NCI-H2196 (cell line): Measurements from ENCODE around the gene GOLGA6L26.
"Not testable (repeated sequence)": the region's sequence is repeated elsewhere in the genome, so short reads cannot be mapped to it uniquely, and the experiment has no call there.

Experiments used
- DNase-seq: peaks from one replicate; lab custom pipeline; 2025; ENCODE audit not compliant: unreplicated experiment; lab: John Stamatoyannopoulos, UW

Gene GOLGA6L26

DNA sequence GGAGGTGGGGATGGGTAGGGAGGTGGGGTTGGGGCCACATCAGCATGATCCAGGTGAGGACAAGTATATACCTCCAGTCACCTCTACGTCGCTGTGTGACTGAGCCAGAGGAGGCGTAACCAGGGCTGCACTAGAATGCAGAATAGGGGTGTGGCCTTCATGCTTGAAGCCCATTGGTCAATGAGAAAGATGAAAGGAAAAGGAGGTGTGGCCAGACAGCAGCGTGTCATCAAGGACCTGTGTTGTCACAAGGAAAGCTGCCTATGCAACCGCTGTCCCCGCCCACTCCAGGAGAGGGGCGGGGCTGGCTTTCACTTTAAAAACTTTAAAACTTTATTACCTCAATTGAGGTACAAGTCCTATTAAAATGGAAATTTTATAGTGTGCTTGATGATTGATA is at the start of gene GOLGA6L26:
Gene GOLGA6L26, minus strand, starts transcription at position 101 of the 400 bp plus-strand sequence. Its CDS starts 61 bp downstream, at position 40.
- DNase-seq = not testable (repeated sequence)

DNA sequence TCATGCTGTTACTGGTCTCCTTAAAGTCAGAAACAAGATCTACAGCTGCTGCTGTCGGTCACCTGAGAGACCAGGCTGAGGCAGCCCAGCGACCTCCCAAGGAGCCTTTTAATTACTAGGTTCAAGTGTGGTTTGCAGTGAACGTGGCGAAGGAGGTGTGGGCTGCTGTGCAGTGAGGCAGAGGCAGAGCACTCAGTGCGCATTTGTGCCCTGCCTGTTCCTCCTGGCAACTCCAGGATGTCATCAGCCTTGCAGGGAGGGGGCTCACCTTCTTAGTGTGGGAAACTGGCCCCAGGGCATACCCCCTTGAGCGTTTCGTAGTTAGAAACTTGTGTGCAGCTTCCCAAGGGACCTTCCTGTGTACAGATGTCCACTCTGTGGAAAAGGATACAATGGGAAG is 47.2 kb upstream of the GOLGA6L26 start:
- DNase-seq = not testable (repeated sequence)

GRCh38 chr15:23380700-23381099 is 46.7 kb upstream of the GOLGA6L26 start:
- DNase-seq = not testable (repeated sequence)

DNA sequence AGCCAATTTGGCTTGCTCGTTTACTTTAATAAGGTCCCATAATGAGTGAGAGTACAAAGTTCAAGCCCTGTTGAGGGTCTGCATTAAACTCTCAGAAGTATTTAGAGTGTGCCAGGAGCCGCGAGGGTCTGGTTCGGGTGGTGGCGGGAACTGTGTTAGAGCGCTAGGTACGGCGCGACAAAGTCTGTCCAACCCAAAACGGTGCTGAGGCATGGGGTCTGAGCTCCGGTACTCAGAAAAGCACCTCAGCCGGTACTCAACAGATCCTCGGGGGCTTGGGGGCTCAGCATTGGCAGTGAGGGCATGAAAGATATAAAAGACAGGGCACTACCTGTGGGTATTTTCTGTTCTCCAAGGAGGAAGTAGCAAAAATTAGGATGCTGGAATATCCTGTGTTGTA is 45.0 kb upstream of the GOLGA6L26 start:
- not testable (repeated sequence) for DNase-seq

DNA sequence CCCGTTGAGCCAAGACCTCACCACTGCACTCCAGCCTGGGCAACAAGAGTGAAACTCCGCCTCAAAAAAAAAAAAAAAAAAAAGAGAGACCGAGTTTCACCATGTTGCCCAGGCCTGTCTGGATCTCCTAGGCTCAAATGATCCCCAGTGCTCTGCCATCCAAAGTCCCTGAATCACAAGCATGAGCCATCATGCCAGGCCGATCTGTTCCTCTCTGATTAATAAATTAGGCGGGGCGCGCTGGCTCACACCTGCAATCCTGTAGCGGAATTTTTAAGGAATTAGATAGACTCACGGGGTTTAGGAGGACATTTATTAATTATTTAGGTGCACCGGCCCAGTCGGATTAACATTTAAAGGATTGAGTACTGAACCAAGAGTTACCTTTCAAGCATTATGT is 40.2 kb upstream of the GOLGA6L26 start:
- not testable (repeated sequence) for DNase-seq

DNA sequence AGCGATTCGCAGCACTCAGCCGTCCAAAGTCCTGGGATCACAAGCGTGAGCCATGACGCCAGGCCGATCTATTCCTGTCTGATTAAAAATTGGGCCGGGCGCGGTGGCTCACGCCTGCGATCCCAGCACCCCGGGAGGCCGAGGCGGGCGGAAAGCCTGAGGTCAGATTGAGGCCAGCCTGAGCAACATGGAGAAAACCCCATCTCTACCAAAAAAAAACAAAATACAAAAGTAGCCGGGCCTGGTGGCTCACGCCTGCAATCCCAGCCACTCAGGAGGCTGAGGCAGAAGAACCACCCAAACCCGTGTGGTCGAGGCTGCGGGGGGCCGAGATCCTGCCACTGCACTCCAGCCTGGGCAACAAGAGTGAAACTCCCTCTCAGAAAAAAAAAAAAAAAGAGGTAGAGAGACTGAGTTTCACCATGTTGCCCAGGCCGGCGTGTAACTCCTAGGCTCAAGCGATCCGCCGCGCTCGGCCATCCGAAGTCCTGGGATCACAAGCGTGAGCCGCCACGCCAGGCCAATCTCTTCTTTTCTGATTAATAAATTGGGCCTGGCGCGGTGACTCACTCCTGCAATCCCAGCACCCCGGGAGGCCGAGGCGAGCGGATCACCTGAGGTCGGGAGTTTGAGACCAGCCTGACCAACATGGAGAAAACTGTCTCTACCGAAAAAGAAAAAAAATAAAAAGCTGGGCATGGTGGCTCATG is 39.0 kb upstream of the GOLGA6L26 start:
- DNase-seq = not testable (repeated sequence)

GRCh38 chr15:23372284-23372683 is 38.3 kb upstream of the GOLGA6L26 start:
- DNase-seq = no peak

DNA sequence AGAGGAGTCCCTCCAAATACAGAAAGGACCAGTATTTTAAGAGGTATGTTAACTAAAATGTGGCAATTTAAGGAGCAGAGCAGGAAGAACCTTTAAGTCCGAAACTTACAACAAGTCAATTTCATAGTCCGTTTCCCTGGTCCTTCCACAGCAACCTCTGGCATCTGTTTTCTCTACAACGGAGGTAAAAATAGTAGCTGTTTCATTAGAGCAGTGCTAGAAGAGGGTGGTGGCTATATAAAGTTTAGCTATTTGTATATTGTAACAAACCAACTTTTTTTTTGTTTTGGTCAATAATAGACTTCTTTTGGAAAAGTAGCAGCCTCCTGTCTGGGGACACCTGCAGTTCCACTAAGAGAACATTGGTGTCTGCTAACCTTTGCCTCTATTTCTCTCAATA is 37.9 kb upstream of the GOLGA6L26 start:
- DNase-seq = not testable (repeated sequence)

GRCh38 chr15:23371134-23371533 is 37.1 kb upstream of the GOLGA6L26 start:
- DNase-seq = not testable (repeated sequence)

- no peak for DNase-seq
Measured at GRCh38 chr15:23370578-23370977, 36.6 kb upstream of the GOLGA6L26 start.

DNA sequence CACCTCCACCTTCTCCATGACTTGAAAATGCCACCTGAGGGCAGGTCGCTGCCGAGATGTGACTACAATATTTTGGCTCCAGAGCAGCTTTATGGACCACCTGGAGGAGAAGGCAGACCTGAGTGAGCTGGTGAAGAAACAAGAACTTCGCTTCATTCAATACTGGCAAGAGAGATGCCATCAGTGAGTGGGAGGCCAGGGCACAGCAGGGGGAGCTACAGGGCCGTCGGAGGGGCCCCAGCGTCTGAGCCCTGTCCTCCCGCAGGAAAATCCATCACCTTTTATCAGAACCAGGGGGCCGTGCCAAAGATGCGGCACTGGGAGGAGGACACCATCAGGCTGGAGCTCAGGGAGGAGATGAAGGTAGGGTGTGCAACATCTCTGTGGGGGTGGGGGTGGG is 30.3 kb upstream of the GOLGA6L26 start:
- DNase-seq = not testable (repeated sequence)

DNA sequence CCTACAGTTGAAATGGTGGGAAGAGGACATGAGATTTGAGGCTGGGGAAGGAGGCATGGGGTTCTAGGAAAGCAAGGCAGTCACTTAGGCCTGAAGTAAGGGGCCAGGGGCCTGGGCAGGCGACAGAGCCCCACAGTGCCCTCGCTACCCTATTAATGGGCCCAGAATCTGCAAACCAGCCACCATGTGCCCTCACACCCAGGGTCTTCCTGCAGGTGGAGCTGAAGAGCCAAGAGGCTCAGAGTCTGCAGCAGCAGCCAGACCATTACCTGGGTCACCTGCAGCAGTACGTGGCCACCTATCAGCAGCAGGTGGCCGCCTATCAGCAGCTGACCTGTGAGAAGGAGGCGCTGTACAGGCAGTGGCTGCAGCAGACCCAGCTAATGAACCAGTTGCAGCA is 28.6 kb upstream of the GOLGA6L26 start:
- DNase-seq = not testable (repeated sequence)

DNA sequence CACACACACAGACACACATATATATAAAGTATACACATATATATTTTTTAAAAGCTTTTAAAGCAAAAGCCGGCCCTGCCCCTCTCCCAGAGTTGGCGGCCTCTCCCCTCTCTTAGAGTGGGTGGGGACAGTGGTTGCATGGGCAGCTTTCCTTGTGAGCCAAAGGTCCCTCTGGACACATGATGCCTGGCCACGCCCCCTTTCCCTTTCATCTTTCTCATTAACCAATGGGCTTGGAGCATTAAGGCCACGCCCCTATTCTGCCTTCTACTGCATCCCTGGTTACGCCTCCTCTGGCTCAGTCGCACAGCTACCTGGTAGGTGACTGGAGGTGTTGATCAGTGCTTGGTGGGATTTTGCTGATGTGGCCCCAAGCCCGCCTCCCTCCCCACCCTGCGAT is 20.5 kb upstream of the GOLGA6L26 start, which contains the start of gene GOLGA8S:
Gene GOLGA8S, plus strand, starts transcription at position 301 of the 400 bp plus-strand sequence. Its CDS starts 62 bp downstream, at position 363.
- DNase-seq = not testable (repeated sequence)

DNA sequence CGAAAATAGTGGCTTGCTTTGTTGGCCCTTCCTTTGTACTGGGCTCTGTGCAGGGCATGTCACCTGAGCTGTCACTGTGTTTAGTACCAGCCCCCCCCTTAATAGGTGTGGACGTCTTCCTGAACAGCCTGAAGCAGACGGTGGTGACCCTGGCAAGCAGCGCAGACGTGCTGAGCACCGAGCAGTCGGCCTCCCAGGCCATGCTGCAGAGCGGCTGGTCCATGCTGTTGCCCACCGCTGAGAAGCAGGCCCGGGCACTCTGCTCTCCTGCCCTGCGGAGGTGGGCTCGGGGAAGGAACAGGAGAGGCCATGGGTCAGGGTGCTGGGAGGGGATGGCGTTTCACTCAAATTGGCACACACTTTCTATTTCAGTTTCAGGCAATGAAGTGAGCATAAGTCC is 22.8 kb downstream of the GOLGA6L26 start:
- DNase-seq = not testable (repeated sequence)

DNA sequence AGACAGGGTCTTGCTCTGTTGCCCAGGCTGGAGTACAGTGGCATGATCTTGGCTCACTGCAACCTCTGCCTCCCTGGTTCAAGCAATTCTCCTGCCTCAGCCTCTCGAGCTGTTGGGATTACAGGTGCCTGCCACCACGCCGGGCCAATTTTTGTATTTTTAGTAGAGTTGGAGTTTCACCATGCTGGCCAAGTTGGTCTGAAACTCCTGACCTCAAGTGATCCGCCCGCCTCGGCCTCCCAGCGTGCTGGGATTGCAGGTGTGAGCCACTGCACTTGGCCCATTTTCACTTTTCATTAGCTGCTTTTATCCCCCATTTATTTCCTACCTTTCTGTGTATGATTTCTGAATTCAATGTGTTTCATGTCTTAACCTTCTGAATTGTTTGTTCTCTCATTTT is 28.1 kb downstream of the GOLGA6L26 start:
- not testable (repeated sequence) for DNase-seq

DNA sequence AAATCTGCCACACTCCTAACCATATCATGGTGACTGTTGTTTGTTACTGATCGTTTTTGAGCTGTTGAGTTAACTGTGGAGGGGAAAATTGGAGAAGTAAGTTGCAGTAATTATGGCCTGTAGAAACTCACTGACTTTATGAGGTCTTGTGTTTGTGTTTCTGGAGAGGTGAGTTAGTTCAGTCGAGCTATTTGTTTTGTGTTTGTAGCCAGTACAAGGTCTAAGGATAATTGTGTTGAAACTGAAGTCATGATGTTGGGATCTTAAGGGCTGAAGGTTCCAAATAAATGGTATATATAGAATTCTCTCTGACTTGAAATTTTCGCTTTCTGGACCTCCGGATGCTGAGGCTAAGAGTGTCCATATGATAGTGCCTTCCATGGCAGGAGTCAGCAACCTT is 29.2 kb downstream of the GOLGA6L26 start:
- DNase-seq = not testable (repeated sequence)

DNA sequence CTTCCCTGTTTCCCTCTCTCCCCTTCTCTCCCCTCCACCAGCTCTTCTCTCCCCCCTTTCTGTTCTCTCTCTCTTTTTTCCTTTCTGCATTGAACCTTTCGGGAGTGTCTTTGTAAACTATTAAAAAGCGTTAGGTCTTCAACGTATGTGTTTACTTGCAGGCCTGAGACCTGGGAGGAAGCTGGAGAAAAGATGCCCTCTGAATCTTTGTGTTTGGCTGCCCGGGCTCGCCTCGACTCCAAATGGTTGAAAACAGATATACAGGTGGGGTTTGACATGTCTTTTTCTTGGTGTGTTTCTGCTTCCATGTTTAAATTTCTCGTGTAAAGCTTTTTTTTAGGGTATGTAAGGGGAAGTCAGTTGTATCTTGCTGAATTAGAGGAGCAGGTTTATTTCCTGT is 29.7 kb downstream of the GOLGA6L26 start:
- DNase-seq = not testable (repeated sequence)

DNA sequence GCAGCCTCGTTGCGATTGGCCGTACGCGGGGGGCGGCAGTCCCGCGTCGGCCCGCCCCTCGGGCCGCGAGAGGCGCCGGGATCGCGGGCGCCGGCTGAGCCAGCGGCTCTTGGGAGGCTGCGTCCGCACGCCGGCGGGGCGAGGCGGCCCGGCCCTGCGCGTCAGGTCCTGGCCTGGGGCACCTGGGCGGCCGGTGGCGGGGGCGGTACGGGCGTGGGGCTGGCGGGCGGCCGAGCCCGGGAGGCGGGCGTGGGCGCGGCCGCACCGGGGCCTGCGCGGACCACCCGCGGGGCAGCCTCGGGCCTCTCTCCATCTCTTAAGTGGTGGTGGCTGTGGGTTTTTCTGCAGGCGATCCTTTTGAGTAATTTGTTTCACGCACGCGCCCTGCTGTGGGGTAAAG is 30.3 kb downstream of the GOLGA6L26 start:
- not testable (repeated sequence) for DNase-seq

GRCh38 chr15:23303246-23303645 is 30.8 kb downstream of the GOLGA6L26 start:
- DNase-seq = not testable (repeated sequence)
